Parathyroid adenoma (tissue), 2 donors: ENCODE data around the gene TWIST2.

ENCODE experiments used
- H2AFZ ChIP-seq: fragments of 300-600 bp; sonication (generic); one replicate; pipeline ENCODE4 v1.7.0; 2017; ENCODE audit warnings: antibody characterized with exemption, mild to moderate bottlenecking
- H3K27ac ChIP-seq: fragments of 300-600 bp; sonication (generic); one replicate; pipeline ENCODE4 v1.7.0; 2017
- H3K27me3 ChIP-seq: fragments of 300-600 bp; sonication (generic); one replicate; pipeline ENCODE4 v1.7.0; 2017; ENCODE audit warnings: low read length; ENCODE audit not compliant: control insufficient read depth, insufficient read depth
- H3K36me3 ChIP-seq: fragments of 300-600 bp; sonication (generic); one replicate; pipeline ENCODE4 v1.7.0; 2017; ENCODE audit warnings: low read length; ENCODE audit not compliant: control insufficient read depth, insufficient read depth
- H3K4me1 ChIP-seq: fragments of 300-600 bp; sonication (generic); one replicate; pipeline ENCODE4 v1.7.0; 2017; ENCODE audit warnings: control low read depth
- H3K4me2 ChIP-seq: fragments of 300-600 bp; sonication (generic); one replicate; pipeline ENCODE4 v1.7.0; 2017; ENCODE audit warnings: low read length
- H3K4me3 ChIP-seq: fragments of 300-600 bp; sonication (generic); one replicate; pipeline ENCODE4 v1.7.0; 2017; ENCODE audit warnings: low read depth, low read length
- H3K79me2 ChIP-seq: fragments of 300-600 bp; sonication (generic); one replicate; pipeline ENCODE4 v1.7.0; 2017; ENCODE audit warnings: control low read depth
- H3K9ac ChIP-seq: fragments of 300-600 bp; sonication (generic); one replicate; pipeline ENCODE4 v1.7.0; 2017; ENCODE audit warnings: mild to moderate bottlenecking
- H3K9me3 ChIP-seq: fragments of 300-600 bp; sonication (generic); one replicate; pipeline ENCODE4 v1.7.0; 2017; ENCODE audit warnings: low read length; ENCODE audit not compliant: control insufficient read depth
- TF ChIP-seq, protein P1 (sequence below): fragments of 300-600 bp; sonication (generic); IDR thresholded peaks from one replicate; pipeline ENCODE4 v1.7.0; 2017; ENCODE audit warnings: antibody characterized with exemption, mild to moderate bottlenecking
- donor health status: primary hyperparathyroidism.

The TWIST2 gene

GRCh38 chr2:238847841-238848690 lies at the start of gene TWIST2:
TWIST2 (plus strand) TSS chr2:238848085; CDS start chr2:238848216, 131 bp downstream.
- Histone ChIP-seq H2AFZ (peak within 1 kb of the TSS; percentile 50), H3K4me1 (no peaks in the 10 kb centered on the region), H3K4me2 (peak within 1 kb of the TSS; percentile 88), H3K9me3 (no peaks in the 10 kb centered on the region), H3K9ac (no peak within 1 kb of the TSS), H3K27ac (no peak within 1 kb of the TSS), H3K4me3 (peak within 1 kb of the TSS; percentile 56), H3K27me3 (peaks cover 4% of the 10 kb centered on the region), H3K79me2 (no peaks in the 10 kb centered on the region), H3K36me3 (no peaks in the 10 kb centered on the region)
- TF ChIP-seq, protein P1, sequence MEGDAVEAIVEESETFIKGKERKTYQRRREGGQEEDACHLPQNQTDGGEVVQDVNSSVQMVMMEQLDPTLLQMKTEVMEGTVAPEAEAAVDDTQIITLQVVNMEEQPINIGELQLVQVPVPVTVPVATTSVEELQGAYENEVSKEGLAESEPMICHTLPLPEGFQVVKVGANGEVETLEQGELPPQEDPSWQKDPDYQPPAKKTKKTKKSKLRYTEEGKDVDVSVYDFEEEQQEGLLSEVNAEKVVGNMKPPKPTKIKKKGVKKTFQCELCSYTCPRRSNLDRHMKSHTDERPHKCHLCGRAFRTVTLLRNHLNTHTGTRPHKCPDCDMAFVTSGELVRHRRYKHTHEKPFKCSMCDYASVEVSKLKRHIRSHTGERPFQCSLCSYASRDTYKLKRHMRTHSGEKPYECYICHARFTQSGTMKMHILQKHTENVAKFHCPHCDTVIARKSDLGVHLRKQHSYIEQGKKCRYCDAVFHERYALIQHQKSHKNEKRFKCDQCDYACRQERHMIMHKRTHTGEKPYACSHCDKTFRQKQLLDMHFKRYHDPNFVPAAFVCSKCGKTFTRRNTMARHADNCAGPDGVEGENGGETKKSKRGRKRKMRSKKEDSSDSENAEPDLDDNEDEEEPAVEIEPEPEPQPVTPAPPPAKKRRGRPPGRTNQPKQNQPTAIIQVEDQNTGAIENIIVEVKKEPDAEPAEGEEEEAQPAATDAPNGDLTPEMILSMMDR: no peak

DNA sequence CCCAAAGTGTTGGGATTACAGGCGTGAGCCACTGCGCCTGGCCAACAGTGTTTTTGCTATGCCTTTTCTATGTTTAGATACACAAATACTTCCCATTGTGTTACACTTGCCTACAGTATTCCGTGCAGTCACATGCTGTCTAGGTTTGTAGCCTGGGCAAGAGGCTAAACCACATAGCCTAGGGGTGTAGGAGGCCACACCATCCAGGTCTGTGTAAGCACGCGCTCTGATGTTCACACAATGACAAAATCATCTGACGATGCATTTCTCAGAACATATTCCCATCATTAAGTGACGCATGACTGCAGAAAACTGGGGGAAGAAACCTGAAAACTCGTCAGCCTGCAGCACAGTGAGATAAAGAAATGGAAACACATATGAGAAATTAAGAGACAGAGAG lies 46.1 kb upstream of the TWIST2 start:
- TF ChIP-seq, protein P1: no peak
- no peak overlapping the region for H2AFZ ChIP-seq
- no peaks in the 10 kb centered on the region for H3K9me3 ChIP-seq
- no peak overlapping the region for H3K9ac ChIP-seq
- no peaks in the 10 kb centered on the region for H3K36me3 ChIP-seq
- no peaks in the 10 kb centered on the region for H3K79me2 ChIP-seq
- no peak overlapping the region for H3K4me3 ChIP-seq
- no peak overlapping the region for H3K27ac ChIP-seq
- H3K4me1 ChIP-seq: no peaks in the 10 kb centered on the region
- no peaks in the 10 kb centered on the region for H3K27me3 ChIP-seq
- no peak overlapping the region for H3K4me2 ChIP-seq

GRCh38 chr2:238802957-238803356 lies 44.9 kb upstream of the TWIST2 start:
- Histone ChIP-seq H3K36me3 (no peaks in the 10 kb centered on the region), H3K4me1 (no peaks in the 10 kb centered on the region), H3K27ac (no peak overlapping the region), H3K9ac (no peak overlapping the region), H3K79me2 (no peaks in the 10 kb centered on the region), H3K27me3 (no peaks in the 10 kb centered on the region), H3K9me3 (no peaks in the 10 kb centered on the region), H2AFZ (no peak overlapping the region), H3K4me3 (no peak overlapping the region), H3K4me2 (no peak overlapping the region)
- TF ChIP-seq, protein P1: no peak

DNA sequence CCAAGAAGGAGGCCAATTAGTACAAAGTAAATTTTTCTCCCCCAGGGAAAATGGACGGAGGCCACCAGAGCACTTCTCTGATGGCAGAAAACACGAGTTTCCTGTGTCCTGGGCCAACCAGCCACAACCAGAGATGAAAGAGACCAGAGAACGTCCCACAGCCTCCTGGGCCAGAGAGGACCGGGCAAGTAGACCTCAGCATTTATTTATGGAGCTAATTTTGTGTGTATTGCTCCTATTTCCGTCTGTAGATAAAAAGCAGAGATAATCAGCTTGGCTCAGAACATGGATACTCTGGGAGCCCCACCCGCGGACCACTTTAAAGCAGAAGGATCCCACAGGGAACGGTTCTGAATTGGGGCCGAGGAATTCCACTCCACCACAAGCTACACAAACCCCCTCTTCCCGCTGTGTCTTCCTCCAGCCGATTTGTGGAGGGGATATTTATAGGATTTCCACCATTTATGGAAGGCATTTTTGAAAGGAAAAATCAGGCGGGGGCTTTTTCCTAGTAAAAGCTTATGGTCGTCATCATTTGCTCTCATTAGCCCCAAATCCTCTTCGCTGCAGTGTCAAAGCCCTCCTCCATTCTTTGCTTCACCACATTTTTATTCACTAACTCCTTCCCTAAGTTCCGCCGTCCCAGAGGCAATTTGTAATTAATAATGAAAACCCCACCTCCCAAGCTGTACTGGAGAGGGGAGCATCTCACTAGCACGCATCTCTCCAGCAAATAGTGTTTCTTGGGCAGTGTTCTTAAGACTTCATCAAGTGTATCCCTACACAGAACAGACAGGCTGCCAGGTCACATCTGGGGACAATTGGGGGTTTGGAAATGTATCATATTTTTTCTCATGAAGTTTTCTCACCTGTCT lies 43.7 kb upstream of the TWIST2 start:
- no peak overlapping the region for H3K27ac ChIP-seq
- no peaks in the 10 kb centered on the region for H3K4me1 ChIP-seq
- TF ChIP-seq, protein P1: no peak
- no peak overlapping the region for H3K9ac ChIP-seq
- H3K4me2 ChIP-seq: no peak overlapping the region
- H3K36me3 ChIP-seq: no peaks in the 10 kb centered on the region
- no peak overlapping the region for H2AFZ ChIP-seq
- H3K27me3 ChIP-seq: no peaks in the 10 kb centered on the region
- no peaks in the 10 kb centered on the region for H3K79me2 ChIP-seq
- H3K4me3 ChIP-seq: no peak overlapping the region
- H3K9me3 ChIP-seq: no peaks in the 10 kb centered on the region
